Measurements from ENCODE around the gene CAMK1.
"Not testable (repeated sequence)": the region's sequence is repeated elsewhere in the genome, so short reads cannot be mapped to it uniquely, and the experiment has no call there.

Gene CAMK1

DNA sequence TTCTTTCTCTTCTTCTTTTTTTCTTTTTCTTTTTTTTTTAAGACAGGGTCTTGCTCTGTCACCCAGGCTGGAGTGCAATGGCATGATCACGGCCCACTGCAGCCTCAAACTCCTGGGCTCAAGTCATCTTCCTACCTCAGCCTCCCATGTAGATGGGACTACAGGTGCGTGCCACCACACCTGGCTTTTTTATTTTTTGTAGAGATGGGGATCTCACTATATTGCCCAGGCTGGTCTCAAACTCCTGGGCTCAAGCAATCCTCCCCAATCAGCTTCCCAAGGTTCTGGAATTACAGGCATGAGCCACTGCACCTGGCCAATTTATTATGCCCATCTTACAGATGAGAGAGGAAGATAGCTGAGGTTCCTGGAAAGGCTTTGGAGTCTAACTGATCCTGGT is 1.3 kb upstream of the CAMK1 start:
- DNase-seq (ENCODE audit: low read depth), result not testable (repeated sequence)

DNA sequence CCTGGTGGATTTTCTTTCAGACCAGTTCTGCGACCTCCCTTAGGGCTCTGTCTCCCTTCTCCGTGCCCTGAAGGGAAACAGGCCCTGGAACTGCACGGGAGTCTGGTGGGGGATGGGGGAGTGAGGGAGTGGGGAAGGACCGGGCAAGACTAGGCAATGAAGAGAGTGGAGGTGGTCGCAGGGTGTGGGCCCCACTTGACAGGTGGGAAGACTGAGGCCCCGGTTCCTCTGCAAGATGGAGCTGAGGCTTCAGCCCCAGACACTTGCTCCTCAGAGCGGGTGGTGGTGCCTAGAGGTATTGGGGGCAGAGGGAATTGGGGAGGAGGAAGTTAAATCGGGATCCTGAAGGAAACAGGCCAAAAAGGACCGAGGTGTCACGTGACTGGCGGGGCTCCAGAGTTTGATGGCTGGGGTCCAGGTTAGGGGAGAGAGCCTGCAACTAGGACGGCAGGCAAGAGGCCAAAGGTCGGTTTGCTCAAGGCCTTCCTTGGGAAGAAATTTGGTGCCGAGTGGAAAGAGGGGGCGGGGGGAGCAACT is 597 bp upstream of the CAMK1 start:
- no peak for DNase-seq (ENCODE audit: low read depth)

DNA sequence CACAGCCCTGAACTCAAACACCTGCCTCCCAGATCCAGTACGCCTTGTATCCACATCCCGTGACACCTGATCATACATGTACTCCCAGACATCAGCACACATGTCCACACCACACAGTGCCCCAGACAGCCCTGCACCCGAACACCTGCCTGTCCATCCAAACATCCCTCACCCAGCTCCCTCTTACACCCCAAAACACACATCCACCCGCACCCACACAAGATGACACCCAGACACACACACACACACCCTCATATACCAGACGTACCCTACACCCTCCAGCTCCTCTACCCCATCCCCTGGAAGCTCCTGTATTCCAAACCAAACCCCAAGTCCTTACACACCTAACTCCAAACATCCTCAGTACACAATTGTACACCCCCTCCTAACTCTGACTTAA is 735 bp downstream of the CAMK1 start:
- no peak for DNase-seq (ENCODE audit: low read depth)

DNA sequence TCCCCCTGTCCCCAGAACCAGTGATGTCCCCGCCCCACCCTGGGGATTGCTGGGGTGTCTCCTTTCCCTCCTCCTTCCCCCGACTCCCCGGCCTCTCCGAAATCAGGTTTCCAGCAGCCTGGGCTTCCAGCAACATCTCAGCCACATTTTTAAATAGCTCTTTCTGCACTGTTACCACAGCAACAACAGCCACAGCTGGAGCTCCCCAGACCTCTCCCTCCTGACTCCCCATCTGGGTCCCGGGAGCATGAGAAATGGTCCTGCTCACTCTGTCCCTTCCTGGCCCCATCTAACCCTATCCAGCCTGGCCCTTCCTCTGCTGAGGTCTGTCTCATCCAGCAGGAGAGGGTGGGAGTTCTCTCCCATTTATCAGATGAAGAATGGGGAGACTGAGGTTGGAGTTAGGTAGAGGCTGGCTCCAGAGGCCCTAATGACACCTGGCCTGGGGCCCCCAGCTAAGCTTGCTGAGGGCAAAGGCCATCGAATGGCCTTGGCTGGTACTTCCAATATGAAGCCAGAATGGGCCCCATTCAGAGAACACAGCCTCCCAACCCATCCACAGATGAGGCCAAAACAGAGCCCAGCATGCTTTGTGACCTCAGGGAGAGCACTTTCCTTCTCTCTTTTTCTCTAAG is 1.5 kb downstream of the CAMK1 start:
- DNase-seq (ENCODE audit: low read depth), result no peak

DNA sequence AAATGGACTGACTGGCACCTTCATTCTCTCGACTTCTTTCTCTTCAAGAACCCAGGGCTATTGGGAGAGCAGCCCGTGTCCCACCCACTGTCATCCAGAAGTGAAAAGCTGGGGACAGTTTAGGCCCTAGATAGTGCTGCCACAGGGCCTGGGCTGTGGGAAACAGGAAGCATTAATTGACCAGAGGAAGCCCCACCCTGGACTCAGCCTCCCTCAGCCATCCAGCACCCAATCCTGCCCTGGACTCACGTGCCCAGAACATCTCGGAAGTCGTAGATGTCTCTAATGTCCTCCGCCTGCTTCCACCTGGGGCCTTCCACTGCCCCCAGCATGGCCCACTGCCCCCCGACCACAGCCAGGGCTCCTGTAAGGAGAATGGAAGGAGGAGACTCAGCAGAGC is 2.3 kb downstream of the CAMK1 start:
- no peak for DNase-seq (ENCODE audit: low read depth)

DNA sequence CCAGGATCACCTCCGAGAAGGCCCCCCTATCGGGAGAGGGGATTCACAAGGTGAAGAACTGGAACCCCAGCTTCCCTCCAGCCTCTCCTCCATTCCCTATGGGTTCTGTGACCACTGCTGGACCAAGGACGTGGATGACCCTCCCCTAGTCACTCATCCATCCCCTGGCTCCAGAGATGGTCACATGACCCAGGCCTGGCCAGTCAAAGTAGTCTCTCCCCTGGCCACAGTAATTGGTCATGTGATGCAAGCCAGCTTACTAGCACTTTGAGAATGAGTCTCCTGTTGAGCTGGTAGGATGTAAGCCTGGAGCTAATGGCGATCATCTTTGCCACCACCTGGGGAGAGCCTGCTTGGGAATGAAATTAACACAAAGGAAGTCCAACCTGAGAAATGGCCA is 3.9 kb downstream of the CAMK1 start:
- no peak for DNase-seq (ENCODE audit: low read depth)

DNA sequence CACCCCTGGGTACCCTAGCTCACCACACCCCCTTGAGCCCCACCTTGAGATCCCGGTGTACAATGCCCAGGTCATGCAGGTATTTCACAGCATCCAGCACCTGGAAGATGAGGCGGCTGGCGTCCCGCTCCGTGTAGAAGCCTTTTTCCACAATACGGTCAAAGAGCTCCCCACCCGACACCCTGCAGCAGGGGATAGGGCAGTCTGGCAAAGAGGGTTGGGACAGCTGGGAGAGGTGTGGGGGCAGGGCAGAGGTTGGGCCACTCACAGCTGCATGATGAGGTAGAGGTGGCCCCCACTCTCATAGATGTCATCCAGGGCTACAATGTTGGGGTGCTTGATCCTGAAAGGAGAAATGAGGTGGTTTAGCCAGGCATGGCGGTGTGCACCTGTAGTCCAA is 6.9 kb downstream of the CAMK1 start:
- DNase-seq (ENCODE audit: low read depth), result no peak

DNA sequence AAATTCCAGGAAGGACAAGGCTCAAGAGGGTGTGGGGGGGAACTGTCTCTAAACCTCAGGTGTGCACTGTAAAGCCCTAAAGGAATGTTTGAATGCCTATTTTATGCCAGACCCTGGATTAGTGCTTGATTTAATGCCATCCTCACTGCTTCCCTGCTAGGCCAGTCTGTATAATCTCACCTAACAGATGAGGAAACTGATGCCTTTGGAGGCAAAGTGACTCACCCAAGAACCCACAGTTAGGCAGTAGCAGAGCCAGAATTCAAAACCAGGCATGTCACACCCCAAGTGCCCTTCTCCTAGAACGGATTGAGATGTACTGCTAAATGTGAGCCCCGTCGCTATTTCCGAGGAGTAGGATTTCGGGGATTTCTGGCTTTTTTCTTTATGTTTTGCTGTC is 7.8 kb downstream of the CAMK1 start:
- DNase-seq (ENCODE audit: low read depth), result no peak

DNA sequence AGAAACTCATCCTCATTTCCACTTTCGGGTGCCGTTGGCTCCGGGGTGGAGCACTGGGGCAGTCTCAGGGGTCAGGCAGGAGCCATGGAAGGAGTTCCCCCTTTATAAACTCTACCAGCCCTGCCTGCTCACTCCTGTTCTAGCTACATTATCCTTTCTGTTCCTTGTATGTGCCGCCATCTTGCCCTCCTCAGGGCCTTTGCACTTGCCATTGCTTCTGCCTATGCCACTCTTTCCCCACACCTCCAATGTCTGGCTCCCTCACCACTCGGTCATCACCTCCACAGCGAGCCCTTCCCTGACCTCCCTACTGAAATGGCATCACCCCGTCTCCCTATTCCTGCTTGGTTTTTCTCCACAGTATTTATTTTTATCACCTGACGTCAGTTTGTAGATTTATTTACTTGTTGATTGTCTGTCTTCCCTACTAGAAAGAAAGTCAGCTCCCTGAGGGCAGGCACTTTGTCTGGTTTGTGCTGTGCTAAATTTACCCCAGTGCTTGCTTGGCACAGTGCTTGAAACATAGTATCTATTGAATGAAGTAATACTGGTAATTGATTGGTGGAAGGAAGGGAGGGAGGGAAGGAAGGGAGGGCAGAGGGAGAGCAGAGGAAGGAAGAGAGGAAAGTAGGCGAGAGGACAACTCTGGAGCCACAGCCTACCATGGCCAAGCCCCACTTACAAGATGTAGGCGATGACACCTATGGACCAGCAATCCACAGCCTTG is 8.8 kb downstream of the CAMK1 start:
- DNase-seq (ENCODE audit: low read depth), result no peak

DNA sequence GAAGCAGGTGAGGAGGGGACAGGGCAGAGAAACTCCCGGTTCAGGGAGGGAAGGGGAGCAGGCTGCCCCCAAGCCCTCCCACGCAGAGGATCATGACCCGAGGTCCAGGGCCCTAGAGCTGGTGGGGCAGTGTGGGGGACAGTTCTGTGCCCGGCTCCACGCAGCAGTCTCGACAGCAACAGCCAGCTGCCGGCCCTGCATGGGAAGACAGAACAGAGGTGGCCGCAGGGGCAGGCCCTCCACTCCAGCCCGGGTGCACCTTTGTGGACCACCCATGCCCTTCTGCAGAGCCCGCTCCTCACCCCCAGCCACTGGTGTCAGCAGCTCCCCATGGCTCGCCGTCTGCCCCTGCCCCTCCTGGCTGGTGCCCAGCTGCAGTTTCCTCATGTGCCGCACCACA is 12.3 kb downstream of the CAMK1 start:
- DNase-seq (ENCODE audit: low read depth), result no peak

DNA sequence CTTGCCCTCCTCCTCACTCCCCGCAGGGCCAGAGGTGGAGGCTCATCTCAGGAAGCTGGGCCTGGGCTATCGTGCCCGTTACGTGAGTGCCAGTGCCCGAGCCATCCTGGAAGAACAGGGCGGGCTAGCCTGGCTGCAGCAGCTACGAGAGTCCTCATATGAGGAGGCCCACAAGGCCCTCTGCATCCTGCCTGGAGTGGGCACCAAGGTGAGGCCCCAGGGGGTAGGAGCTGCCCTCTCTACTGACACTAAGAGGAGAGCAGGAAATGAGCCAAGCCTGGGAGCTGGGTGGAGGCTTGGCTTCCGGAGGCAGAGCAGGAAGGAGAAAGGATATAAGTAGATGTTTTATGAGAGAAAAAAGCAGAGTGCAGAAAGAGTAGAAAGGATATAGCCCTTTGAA is 15.1 kb downstream of the CAMK1 start:
- DNase-seq (ENCODE audit: low read depth), result no peak

DNA sequence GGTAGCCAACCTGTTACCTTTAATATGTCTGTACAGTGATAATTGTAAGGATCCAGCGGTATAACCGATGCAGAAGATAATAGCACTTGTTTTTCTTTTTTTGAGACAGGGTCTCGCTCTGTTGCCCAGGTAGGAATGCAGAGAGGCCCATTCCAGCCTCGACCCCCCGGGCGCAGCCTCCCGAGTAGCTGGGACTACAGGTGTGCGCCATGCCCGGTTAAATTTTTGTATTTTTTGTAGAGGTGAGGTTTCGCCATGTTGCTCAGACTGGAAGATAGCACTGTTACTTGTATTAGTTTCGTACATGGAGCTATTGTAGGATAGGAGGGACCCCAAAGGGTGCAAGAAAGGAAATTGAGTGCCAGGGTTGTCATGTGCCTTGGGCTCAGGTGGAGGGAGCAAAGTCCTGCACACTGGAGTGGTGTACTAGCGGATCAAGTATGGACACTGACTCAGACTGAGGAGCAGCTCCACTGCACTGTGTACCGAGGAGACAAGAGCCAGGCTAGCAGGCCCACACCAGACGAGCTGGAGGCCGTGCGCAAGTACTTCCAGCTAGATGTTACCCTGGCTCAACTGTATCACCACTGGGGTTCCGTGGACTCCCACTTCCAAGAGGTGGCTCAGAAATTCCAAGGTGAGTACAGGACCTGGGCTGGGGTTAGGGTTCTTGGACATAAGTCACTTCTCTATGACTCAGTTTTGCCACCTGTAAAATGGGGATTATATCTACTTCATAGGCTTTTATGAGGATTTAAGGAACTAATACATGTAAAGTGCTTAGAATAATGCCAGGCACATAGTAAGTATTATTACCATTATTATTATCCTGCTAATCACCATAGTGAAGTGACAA is 19.0 kb downstream of the CAMK1 start:
- no peak for DNase-seq (ENCODE audit: low read depth)

DNA sequence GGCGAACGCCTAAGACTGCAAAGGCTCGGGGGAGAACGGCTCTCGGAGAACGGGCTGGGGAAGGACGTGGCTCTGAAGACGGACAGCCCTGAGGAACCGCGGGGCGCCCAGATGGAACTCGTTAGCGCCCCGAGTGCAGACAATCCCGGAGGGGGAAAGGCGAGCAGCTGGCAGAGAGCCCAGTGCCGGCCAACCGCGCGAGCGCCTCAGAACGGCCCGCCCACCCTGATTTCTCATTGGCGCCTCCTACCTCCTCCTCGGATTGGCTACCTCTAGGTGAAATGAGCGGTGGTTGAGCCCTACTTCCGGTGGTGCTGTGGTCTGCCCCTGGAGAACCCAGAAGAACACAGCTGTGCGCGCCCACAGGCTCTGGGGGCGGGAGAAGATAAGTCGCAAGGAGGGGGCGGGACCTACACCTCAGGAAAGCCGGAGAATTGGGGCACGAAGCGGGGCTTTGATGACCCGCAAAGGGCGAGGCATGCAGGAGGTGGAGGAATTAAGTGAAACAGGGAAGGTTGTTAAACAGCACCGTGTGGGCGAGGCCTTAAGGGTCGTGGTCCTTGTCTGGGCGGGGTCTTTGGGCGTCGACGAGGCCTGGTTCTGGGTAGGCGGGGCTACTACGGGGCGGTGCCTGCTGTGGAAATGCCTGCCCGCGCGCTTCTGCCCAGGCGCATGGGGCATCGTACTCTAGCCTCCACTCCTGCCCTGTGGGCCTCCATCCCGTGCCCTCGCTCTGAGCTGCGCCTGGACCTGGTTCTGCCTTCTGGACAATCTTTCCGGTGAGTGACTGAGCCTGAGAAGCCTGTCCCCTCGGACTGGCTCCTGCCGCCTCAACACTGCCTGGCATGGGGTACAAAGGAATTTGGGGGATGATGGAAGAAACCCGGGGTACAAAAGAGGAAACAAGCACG is 19.8 kb downstream of the CAMK1 start, which contains the start of gene OGG1:
Gene OGG1, plus strand, starts transcription at position 308 of the 911 bp plus-strand sequence. Its CDS starts 335 bp downstream, at position 643.
- peak; percentile 95 for DNase-seq (ENCODE audit: low read depth)

DNA sequence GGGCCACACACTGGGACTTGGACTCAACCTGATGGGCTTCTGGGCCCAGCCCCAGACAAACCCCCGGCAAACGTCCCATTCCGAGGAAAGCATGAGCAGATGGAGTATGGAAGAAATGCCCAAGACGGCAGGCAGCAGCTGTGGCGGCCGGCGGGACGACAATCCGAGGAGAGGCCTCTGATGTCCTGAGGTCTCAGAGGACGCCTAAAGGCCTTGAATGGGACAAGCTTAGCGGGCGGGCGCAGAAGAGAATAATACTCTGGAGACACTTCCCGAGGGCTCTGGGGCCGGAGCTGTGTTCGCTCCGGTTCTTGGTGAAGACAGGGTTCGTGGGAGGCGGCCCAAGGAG is 20.5 kb downstream of the CAMK1 start:
- no peak for DNase-seq (ENCODE audit: low read depth)

DNA sequence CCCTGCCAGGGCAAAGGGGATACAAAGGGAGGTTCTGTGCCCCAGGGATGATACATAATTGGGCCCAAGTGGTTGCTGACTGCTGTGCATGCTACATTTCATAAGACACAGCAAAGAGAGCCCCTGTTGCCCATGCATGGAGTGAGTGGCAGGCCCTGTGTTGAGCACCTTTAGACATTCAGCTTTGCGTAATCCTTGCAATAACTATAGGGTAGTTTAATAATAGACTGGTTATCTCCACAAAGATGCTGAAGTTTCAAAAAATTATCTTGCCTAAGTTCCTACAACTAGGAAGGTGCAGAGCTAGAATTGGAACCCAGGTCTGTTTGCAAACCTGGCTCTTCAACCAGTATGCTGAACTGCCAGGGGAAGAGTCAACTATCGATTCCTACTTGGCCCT is 21.7 kb downstream of the CAMK1 start:
- no peak for DNase-seq (ENCODE audit: low read depth)

DNA sequence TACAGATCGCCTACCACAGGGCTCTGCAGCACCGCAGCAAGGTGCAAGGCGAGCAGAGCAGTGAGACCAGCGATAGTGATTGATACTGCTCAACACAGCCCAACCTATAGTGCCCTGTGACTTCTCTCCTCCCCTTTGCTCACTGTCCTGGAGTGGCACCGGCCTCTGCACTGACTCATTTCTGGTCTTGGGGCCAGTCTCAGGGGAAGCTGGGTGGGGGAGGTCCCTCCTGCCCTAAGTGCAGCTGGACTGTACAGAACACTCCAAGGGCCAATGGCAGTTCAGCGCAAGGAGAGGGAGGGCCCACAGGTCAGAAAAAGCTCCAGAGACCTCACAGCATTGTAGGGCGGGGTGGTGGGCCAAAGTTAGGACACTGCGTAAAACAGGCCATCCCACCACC is 22.5 kb downstream of the CAMK1 start:
- no peak for DNase-seq (ENCODE audit: low read depth)

DNA sequence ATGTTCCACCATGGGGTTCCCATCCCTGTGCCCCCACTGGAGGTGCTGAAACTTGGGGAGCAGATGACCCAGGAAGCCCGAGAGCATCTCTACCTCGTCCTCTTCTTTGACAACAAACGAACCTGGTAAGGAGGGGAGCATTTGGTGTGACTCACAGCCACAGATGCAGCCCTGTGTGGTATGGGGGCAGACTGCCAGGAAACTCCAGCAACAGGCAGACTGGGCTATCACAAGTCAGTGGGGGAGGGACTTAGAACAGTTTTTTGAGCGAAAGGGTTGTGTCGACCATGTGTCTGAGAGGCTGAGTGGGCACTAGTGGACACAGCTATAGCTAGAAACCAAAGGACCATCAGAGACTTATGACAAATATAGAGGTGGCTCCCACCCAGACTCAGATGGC is 23.4 kb downstream of the CAMK1 start:
- DNase-seq (ENCODE audit: low read depth), result peak; percentile 73

DNA sequence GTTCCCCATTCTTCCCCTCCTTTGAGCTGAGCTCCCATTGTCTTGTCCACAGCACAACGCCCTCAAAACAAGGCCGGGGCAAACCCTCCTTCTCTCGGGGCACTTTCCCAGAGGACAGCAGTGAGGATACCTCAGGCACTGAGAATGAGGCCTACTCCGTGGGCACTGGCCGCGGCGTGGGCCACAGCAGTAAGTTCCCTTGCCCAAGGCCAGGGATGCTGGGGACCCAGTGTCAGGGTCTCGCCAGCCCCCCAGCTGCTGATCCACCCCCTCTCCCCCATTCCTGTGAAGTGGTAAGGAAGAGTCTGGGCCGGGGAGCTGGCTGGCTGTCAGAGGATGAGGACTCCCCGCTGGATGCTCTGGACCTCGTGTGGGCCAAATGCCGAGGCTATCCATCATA is 24.2 kb downstream of the CAMK1 start:
- no peak for DNase-seq (ENCODE audit: low read depth)

DNA sequence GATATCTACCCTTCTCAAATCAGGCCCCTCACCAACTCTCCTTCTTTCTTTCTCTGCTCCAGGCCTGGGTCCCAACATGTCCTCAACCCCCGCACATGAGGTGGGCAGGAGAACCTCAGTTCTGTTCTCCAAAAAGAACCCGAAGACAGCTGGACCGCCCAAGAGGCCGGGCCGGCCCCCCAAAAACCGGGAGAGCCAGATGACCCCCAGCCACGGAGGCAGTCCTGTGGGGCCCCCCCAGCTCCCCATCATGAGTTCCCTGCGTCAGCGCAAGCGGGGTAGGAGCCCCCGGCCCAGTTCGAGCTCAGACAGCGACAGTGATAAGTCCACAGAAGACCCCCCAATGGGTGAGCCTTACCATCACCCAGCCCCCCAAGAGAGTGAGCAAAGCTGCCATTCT is 25.6 kb downstream of the CAMK1 start:
- DNase-seq (ENCODE audit: low read depth), result no peak

DNA sequence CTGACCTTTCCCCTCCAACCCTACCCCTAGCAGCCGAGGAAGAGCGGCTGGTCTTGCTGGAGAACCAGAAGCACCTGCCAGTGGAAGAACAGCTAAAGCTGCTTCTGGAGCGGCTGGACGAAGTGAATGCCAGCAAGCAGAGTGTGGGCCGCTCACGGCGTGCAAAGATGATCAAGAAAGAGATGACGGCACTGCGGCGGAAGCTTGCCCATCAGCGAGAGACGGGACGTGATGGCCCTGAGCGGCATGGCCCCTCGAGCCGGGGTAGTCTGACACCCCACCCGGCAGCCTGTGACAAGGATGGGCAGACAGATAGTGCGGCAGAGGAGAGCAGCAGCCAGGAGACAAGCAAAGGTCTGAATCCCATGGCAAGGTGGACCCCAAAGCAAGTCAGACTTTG is 26.2 kb downstream of the CAMK1 start:
- no peak for DNase-seq (ENCODE audit: low read depth)

DNA sequence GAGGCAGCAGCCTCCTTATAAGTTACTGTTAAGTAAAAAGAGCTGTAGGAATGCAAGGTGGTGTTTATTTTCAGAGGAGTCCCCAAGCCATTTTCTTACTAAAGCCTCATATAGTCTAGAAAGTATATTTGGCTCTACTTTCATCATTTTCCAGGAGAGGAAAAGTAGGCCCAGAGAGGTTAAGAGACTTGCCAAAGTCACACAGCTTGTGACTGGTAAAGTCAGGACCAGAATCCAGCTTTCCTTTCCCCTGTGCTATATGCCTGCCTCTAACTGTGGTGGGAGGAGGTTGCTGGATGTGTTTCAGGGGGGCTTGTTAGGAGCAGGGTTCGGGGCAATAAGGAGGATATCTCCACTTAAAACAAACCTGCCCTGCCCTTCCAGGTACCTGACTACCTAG is 27.2 kb downstream of the CAMK1 start:
- DNase-seq (ENCODE audit: low read depth), result no peak

DNA sequence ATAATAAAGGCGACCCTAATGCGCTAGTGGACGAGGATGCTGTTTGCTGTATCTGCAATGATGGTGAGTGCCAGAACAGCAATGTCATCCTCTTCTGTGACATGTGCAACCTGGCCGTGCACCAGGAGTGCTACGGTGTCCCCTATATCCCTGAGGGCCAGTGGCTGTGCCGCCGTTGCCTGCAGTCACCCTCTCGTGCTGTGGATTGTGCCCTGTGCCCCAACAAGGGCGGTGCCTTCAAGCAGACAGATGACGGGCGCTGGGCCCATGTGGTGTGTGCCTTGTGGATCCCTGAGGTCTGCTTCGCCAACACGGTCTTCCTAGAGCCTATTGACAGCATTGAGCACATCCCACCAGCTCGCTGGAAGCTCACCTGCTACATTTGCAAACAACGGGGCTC is 30.6 kb downstream of the CAMK1 start:
- no peak for DNase-seq (ENCODE audit: low read depth)
